Measurements from ENCODE around the gene SH2B3.

SH2B3 gene

GRCh38 chr12:111409780-111410430 lies 4.2 kb downstream of the SH2B3 start:
- no peak for DNase-seq

DNA sequence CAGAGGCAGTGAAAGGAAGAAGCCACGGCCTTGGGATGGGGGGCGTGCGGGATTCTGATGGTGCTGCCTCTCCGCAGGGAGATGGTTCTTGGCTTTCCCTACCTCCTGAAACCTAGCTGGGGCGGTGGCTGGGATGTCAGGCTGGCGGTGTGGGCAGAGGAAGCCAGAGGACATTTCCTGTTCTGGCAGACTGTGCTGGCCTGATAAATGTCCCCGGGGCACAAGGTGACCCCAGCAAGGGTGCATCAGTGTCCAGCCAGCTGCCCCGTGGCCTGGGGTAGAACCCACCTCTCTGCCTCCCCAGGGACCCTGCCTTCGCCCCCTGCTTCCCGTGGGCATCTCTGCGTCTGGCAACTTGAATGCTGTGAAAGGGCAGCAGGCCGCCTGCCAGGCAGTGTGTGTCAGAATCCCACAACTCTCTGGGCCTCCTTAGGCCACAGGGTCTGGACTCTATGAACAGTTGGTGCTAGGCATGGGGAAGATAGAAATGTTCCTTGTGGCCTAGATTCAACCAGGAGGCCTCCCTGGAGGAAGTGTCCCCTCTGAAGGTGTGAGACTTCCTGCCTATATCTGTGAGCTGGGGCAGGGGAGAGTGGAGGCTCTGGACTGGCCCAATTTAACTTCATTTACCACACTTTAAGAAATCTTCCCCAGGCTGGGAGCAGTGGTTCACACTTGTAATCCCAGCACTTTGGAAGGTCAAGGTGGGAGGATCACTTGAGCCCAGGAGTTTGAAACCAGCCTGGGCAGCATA lies 4.9 kb downstream of the SH2B3 start:
- no peak for DNase-seq

DNA sequence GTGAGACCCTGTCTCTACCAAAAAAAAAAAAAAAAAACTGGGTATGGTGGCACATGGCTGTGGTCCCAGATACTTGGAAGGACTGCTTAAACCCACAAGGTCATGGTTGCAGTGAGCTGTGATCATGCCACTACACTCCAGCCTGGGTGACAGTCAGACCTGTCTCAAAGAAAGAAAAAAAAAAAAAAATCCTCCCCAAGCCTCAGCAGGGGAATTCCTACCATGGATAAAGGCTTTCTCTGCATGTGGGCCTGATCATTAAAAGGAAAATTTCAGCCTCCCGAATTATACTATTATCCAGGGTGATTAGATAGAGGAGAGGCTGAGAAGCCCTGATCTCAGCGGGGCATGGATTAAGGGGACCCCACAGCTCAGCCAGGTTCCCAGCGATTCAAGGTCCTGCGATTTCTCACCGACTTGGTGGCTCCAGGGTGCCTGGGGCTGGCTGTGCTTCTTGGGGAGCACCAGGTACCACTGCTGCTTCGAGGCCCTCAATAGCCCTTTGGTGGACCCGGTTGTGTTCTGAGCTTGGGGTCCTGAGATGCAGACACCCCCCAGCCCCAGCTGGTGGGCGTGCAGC lies 5.6 kb downstream of the SH2B3 start:
- DNase-seq: no peak

DNA sequence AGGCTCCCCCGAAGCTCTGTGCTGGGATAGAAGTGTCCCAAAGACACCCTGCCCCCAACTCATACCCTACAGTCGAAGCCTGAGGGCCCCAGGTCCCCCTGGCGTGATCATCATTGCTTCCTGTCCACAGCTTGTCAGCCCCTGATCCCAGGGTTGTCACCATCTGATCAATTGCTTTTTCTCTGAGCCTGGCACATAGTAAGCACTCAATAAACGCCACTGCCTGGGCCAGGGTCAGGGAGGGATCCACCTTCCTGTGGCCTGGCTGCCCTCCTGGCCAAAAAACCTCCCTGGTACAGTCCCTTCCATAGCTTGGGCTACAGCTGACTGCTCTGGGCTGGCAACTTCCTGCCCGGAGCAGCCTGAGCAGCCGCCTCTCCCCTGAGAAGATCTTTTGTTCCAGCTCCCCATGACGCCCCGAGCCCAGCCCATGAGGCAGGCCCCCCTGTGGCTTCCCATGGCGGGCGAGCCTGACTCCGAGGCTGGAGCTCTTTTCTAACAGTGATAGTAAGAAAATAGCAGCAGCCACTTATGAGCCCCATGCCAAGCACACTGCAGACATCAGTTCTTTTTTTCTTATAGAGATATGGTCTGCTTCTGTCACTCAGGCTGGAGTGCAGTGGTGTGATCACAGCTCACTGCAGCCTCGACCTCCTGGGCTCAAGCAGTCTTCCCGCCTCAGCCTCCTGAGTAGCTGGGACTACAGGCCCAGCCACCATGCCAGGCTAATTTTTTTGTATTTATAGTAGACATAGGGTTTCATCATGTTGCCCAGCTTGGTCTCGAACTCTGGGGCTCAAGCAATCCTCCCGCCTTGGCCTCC lies 6.5 kb downstream of the SH2B3 start:
- no peak for DNase-seq

- DNase-seq: no peak
Measured at GRCh38 chr12:111412830-111413441, 7.2 kb downstream of the SH2B3 start.

- DNase-seq: no peak
Measured at GRCh38 chr12:111413442-111414086, 7.8 kb downstream of the SH2B3 start.

- no peak for DNase-seq
Measured at GRCh38 chr12:111414711-111415252, 9.1 kb downstream of the SH2B3 start.

GRCh38 chr12:111417290-111417689 lies 11.6 kb downstream of the SH2B3 start:
- DNase-seq: no peak

DNA sequence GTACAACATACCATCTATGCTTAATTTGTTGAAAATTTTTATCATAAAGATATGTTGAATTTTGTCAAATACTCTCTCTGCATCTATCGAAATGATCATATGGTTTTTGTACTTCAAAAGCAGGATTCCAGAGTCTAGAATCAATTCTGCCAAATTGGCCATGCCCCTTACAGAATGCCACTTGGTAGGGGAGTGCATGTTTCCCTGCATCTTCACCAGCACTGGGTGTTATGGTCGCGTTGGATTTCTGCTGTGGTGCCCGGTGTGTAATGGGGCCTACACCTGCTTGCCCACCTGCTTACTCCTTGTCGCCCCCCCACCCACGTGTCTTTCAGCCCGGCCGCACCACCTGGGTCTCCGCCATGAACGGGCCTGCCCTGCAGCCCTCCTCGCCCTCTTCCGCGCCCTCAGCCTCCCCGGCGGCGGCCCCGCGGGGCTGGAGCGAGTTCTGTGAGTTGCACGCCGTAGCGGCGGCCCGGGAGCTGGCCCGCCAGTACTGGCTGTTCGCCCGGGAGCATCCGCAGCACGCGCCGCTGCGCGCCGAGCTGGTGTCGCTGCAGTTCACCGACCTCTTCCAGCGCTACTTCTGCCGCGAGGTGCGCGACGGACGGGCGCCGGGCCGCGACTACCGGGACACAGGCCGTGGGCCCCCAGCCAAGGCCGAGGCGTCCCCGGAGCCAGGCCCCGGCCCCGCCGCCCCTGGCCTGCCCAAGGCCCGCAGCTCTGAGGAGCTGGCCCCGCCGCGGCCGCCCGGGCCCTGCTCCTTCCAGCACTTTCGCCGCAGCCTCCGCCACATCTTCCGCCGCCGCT lies 12.3 kb downstream of the SH2B3 start:
- no peak for DNase-seq

DNA sequence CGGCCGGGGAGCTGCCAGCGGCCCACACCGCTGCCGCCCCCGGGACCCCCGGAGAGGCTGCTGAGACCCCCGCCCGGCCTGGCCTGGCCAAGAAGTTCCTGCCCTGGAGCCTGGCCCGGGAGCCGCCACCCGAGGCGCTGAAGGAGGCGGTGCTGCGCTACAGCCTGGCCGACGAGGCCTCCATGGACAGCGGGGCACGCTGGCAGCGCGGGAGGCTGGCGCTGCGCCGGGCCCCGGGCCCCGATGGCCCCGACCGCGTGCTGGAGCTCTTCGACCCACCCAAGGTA lies 12.8 kb downstream of the SH2B3 start:
- DNase-seq: no peak

DNA sequence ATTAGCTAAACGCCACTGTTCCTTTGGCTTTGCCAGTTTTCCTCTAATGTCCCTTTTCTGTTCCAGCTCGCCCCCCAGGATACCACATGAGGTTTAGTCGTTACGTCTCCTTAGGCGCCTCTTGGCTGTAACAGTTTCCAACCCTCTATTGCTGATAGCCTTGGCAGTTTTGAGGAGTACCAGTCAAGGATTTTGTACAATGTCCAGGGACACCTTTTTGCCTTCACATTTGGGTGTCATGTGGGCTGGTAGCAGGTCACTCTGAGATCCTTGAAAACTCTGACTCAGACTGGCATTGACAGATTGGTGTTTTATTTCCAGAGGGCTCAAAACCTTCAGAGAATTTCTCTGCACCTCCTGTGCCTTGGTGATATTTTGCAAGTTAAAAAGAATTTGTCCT lies 14.1 kb downstream of the SH2B3 start:
- DNase-seq: no peak

- no peak for DNase-seq
Measured at GRCh38 chr12:111420494-111420893, 14.8 kb downstream of the SH2B3 start.

DNA sequence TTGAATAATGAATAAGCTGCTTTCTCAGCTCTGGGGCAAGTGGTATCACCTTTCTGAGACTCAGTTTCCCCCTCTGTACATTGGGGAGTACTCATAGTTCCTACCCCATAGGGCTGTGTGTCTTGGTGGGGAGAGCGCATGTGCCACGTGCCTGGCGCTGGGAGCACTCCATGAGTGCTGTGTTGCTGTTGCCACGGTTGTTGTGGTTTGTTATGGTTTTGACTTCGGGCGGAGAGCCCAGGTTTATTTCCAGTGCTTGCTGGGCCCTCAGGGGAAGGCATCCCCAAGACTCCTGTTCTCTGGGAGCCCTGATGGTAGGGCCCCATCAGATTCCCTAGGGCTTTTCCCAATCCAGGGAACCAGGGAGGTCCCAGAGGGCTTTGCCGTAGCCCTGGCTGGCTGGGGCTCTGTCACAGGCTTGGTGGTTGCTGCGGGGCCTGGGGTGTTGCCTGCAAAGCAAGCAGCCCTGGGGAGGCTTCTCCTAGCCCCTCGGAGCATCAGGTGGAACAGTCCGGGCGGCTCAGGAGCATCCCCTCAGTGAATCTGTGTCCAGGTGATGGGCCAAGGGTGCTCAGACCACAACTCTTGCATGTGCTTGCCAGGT lies 18.6 kb downstream of the SH2B3 start:
- DNase-seq: no peak

- no peak for DNase-seq
Measured at GRCh38 chr12:111424793-111425251, 19.1 kb downstream of the SH2B3 start.

- no peak for DNase-seq
Measured at GRCh38 chr12:111425655-111426054, 19.9 kb downstream of the SH2B3 start.

GRCh38 chr12:111426344-111427185 lies 20.8 kb downstream of the SH2B3 start:
- no peak for DNase-seq

- DNase-seq: no peak
Measured at GRCh38 chr12:111427417-111428074, 21.8 kb downstream of the SH2B3 start.

DNA sequence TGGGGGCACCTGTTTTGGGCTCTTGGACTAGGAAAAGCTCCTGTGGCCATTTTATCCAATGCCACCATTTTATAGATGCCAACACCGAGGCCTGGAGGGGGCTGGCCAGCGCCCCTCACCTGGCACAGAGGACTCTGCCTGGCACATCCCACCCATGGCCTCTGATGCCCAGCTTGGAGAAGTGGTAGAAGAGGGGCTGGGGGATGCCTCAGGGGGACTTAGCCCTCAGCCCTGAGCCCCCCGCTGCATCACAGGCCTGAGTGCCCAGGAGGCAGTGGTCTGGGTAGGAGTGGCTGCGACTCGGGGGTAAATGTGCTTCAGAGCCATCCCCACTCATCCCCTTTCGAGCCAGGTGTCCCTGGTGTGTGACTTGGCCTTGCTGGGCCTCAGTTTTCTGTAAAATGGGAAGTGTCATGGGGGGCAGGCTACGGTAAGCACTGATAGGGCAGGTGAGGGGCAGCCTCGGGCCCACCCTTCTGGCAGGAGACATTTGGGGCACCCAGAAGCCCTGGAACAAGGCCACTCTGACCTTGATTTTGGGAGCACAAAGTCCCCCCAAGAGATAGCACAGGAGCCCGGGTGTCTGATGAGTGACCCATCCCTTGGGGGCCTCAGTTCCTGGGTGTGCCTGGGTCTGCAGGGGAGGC lies 22.5 kb downstream of the SH2B3 start:
- no peak for DNase-seq

DNA sequence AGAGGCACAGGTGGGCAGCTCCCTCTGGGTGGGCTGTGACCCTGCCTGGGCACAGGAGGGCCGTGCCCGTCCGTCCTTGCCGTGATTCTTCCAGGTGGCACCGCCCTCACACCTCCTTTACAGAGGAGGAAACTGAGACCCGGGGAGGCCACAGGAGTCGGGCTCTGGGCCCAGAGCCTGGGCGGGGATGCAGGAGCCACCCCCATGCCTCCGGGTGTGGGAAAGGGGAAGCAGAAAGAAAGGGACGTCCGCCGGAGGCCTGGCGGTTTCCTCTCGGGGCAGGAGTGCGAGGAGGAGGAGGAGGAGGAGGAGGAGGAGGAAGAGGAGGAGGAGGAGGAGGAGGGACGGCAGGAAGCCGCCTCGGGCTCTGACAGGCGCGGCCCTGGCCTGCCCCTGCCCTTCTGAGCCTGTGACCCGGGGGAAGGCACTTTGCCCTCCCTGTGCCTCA lies 23.0 kb downstream of the SH2B3 start:
- DNase-seq: no peak
